ENCODE results near the gene TNF. TPM values are rescaled to one million over a fixed set of nuclear protein-coding genes. Genes with fewer than 3 reads are reported as not detected.

Gene TNF
- total RNA-seq, 1 experiment from 2014 or later = not detected

DNA sequence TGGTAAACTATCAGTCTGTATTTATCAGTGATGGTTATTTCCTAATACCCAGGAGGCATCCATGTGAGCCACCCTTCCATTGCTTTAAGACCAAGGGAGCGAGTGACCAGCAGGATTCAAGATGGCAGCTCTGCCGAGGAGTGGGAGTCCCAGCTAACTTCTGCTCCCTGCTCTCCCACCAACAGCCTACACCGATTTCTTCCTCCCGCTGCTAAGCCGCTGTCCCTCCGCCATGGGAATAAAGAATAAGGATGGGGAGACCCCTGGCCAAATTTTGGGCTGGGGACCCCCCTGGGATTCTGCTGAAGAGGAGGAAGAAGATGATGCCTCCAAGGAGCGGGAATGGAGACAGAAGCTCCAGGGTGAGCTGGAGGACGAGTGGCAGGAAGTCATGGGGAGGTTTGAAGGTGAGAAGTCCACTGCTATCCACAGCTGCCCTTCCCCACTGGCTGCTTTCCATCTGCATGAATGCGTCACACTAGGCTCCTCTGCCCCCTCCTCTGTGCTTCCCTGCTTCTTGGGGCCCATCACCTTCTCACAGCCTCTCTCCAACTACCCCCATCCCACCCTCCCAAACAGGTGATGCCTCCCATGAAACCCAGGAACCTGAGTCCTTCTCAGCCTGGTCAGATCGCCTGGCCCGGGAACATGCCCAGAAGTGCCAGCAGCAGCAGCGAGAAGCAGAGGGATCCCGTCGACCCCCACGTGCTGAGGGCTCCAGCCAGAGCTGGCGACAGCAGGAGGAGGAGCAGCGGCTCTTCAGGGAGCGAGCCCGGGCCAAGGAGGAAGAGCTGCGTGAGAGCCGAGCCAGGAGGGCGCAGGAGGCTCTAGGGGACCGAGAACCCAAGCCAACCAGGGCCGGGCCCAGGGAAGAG is 17.7 kb upstream of the TNF start:
- no peaks in the 10 kb centered on the region for H3K27me3 Mint-ChIP-seq (ENCODE audit: low read depth)
- H2BK12ac ChIP-seq (ENCODE audit: insufficient read length, low read depth, low read length) = no peak overlapping the region
- H2BK5ac ChIP-seq (ENCODE audit: insufficient read length, low read length) = no peak overlapping the region
- H4K91ac ChIP-seq (ENCODE audit: insufficient read length, low read depth, low read length) = no peak overlapping the region
- no CpG with 5 or more reads among the region's 24 CpGs for WGBS (ENCODE audit: extremely low coverage, insufficient read length, low lambda C conversion rate)
- H3K14ac ChIP-seq (ENCODE audit: insufficient read depth, low read length) = no peak overlapping the region
- no peak overlapping the region for H4K5ac ChIP-seq (ENCODE audit: insufficient read length, low read depth, low read length)
- DNase-seq = no peak
- no peak overlapping the region for H3K4ac ChIP-seq (ENCODE audit: low read depth, low read length)
- no peak overlapping the region for H2BK15ac ChIP-seq (ENCODE audit: low read depth, low read length)
- H3K9me3 ChIP-seq (ENCODE audit: control insufficient read depth, low read depth, low read length) = no peaks in the 10 kb centered on the region
- no peak overlapping the region for H3K18ac ChIP-seq (ENCODE audit: insufficient read length, low read depth, low read length)
- no peak overlapping the region for H3K56ac ChIP-seq (ENCODE audit: insufficient read length, low read depth, low read length)
- TF ChIP-seq, protein P1, sequence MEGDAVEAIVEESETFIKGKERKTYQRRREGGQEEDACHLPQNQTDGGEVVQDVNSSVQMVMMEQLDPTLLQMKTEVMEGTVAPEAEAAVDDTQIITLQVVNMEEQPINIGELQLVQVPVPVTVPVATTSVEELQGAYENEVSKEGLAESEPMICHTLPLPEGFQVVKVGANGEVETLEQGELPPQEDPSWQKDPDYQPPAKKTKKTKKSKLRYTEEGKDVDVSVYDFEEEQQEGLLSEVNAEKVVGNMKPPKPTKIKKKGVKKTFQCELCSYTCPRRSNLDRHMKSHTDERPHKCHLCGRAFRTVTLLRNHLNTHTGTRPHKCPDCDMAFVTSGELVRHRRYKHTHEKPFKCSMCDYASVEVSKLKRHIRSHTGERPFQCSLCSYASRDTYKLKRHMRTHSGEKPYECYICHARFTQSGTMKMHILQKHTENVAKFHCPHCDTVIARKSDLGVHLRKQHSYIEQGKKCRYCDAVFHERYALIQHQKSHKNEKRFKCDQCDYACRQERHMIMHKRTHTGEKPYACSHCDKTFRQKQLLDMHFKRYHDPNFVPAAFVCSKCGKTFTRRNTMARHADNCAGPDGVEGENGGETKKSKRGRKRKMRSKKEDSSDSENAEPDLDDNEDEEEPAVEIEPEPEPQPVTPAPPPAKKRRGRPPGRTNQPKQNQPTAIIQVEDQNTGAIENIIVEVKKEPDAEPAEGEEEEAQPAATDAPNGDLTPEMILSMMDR (conservative IDR thresholded peaks at IDR 0.05) = no peak
- no peak overlapping the region for H4K8ac ChIP-seq (replicated peaks; ENCODE audit: insufficient read length, low read depth, low read length)
- H2BK120ac ChIP-seq (ENCODE audit: low read depth, low read length, poor library complexity, severe bottlenecking) = no peak overlapping the region
- H3K4me2 ChIP-seq (ENCODE audit: insufficient read depth, insufficient read length, low read length) = no peak overlapping the region
- no peak overlapping the region for H3K4me3 Mint-ChIP-seq
- H2AFZ ChIP-seq (ENCODE audit: low read length) = no peak overlapping the region
- no peaks in the 10 kb centered on the region for H4K20me1 ChIP-seq (ENCODE audit: control insufficient read depth, insufficient read depth, insufficient read length)
- no peak overlapping the region for H3K9ac ChIP-seq (ENCODE audit: extremely low read depth, insufficient read length, low read length)
- H3K79me1 ChIP-seq (ENCODE audit: insufficient read depth, low read depth, low read length, poor library complexity, severe bottlenecking) = no peaks in the 10 kb centered on the region
- no peak overlapping the region for H3K27ac ChIP-seq (ENCODE audit: insufficient read length, low read depth, low read length)
- H2AK5ac ChIP-seq (ENCODE audit: insufficient read length, low read length) = no peak overlapping the region
- H3K27ac Mint-ChIP-seq = no peak overlapping the region
- H3K4me1 Mint-ChIP-seq = peaks cover 4 to 18% of the 10 kb centered on the region in 2 experiments; a peak in 3 of 4 replicates
- H3K23ac ChIP-seq (ENCODE audit: insufficient read length, low read depth, low read length) = no peak overlapping the region
- no peak overlapping the region for H2BK20ac ChIP-seq (ENCODE audit: low read depth, low read length, poor library complexity, severe bottlenecking)
- peaks cover 14 to 40% (median 31%) of the 10 kb centered on the region in 3 experiments; a peak in 6 of 7 replicates for H3K36me3 Mint-ChIP-seq (ENCODE audit: insufficient read depth in 1 of 3, low read depth in 3 of 3)
- H3T11ph ChIP-seq (ENCODE audit: low read length) = no peak overlapping the region
- peaks cover 4% of the 10 kb centered on the region; the same call in 1 of the 2 replicates for H3K4me1 ChIP-seq (ENCODE audit: insufficient read depth, low read length)
- no peaks in the 10 kb centered on the region for H3K79me2 ChIP-seq (ENCODE audit: insufficient read depth, low read length)
- no peaks in the 10 kb centered on the region for H3K27me3 ChIP-seq (ENCODE audit: insufficient read depth, low read length)
- no peaks in the 10 kb centered on the region for H3K23me2 ChIP-seq (ENCODE audit: insufficient read length, low read depth, low read length, poor library complexity, severe bottlenecking)
- H3K9me3 Mint-ChIP-seq = no peaks in the 10 kb centered on the region
